Measurements from ENCODE around the gene DEFB129.

GRCh38 chr20:263701-264100, 36.6 kb downstream of the DEFB129 start:
- TF ChIP-seq CTCF (conservative IDR thresholded peaks at IDR 0.05; ENCODE audit: low read depth in 2 of 2): no peak
- TF ChIP-seq ETS1 (IDR thresholded peaks at IDR 0.05): no peak
- TF ChIP-seq EZH2 (IDR thresholded peaks at IDR 0.05; ENCODE audit: low read depth, unreplicated experiment): no peak
- TF ChIP-seq REST (IDR thresholded peaks at IDR 0.05; ENCODE audit: unreplicated experiment): no peak
- TF ChIP-seq JUNB (IDR thresholded peaks at IDR 0.05; ENCODE audit: unreplicated experiment): no peak
- TF ChIP-seq ZNF114 (CRISPR knock-in tag; IDR thresholded peaks at IDR 0.05): no peak
- no peak for TF ChIP-seq EZH2phosphoT487 (IDR thresholded peaks at IDR 0.05; ENCODE audit: unreplicated experiment)
- TF ChIP-seq POLR2AphosphoS5 (IDR thresholded peaks at IDR 0.05; ENCODE audit: low read depth): no peak
- no peak for TF ChIP-seq STAT1 (IDR thresholded peaks at IDR 0.05; ENCODE audit: unreplicated experiment)
- TF ChIP-seq ZNF331 (CRISPR knock-in tag; IDR thresholded peaks at IDR 0.05; ENCODE audit: low read depth): no peak

Data from GM23338 (cell line).